ENCODE results near the gene PPP4R4.

Gene PPP4R4

GRCh38 chr14:94306047-94306978 lies 132.2 kb downstream of the PPP4R4 start:
- DNase-seq (ENCODE audit: low spot score) = no peak

- DNase-seq (ENCODE audit: low spot score) = no peak
Measured at GRCh38 chr14:94307410-94307992, 133.4 kb downstream of the PPP4R4 start.

GRCh38 chr14:94309721-94310120 lies 135.6 kb downstream of the PPP4R4 start:
- no peak for DNase-seq (ENCODE audit: low spot score)

DNA sequence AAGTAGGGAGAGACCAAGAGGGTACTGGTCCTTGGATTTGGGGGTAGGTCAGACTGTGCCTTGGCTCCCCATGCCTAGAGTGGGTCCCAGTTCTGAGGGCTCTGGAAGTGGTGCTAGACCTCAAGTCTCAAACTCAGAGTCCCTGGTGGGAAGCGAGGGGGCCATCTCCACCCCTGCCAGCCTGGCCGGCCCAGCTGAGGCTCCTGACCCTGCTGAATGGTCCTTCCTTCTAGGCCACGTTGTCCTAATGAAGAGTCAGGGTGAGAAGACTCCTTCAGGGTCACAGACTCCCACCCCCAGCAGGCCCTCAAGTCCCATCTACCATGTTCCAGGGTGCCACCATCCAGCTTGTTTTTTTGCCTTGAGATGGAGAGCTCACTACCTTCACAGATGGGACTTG lies 136.1 kb downstream of the PPP4R4 start:
- DNase-seq (ENCODE audit: low spot score) = no peak

DNA sequence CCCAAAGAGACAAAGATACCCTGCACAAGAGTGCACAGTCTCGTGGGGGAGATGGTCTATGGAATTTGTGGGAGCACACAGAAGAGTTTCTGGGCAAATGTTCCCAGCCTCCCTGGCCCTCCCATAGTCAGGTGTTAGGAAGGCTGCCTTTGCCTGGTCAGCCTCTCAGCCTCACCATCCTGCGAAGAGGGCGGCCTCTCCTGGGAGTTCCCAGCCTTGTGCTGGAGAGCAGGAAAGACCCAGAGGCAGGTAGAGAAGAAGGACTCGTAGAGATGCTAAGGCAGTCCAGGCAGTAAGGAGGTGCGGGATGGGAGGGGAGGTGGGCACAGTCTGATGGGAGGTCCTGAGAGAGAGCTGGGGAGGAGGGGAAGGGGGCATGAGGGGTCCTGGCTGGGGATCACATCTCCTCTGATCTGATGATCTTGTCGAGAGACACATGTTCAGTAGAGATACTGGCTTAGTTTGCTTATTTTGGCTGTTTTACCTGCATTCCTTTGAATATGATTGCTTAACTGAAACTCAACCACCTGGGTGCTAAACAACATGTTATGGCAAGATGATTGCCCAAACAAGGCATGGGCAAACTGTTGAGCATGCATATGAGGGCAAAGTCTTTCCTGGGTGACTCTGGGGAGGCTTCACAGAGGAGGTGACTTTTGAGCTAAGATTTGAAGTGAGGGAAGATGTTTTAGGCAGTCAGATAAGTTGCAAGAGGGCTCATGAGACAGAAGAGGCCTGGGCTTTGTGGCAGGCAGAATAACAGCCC lies 138.5 kb downstream of the PPP4R4 start:
- no peak for DNase-seq (ENCODE audit: low spot score)

- no peak for DNase-seq (ENCODE audit: low spot score)
Measured at GRCh38 chr14:94313991-94314655, 140.0 kb downstream of the PPP4R4 start.

DNA sequence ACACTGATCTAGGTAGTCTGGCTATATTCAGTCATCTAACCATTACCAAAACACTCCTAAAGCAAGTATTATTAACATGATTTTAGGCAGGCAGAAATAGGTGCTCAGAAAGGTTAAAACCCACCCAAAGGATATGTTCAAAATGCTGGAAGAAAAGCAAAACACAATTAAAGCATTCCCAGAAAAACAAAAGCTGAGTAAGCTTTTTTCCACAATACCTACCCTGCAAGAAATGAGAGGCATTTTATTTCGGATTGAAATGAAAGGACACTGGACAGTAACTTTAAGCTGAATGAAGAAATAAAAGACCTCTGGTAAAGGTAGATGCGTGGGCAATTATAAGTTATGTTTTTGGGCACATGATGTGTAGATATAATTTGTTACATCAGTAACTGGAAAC lies 140.8 kb downstream of the PPP4R4 start:
- DNase-seq (ENCODE audit: low spot score) = no peak

GRCh38 chr14:94316692-94317091 lies 142.6 kb downstream of the PPP4R4 start:
- DNase-seq (ENCODE audit: low spot score) = no peak

DNA sequence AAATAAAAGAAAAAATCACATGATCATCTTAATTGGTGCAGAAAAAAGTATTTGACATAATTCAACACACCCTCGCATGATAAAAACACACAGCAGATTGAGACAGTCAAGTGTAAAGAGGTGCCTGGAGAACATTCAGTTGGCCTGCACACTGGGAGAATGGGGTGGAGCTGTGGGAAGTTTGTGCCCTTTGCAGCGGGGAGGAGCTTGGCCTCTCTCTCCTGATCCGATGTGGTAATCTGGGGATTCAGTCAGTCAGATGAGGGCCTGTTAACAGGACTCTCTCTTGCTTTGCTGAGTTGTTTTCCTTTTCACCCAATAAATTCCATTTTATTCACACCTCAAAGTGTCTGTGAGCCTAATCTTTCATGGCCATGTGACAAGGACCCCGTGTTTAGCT lies 143.1 kb downstream of the PPP4R4 start:
- no peak for DNase-seq (ENCODE audit: low spot score)

GRCh38 chr14:94320243-94320642 lies 146.1 kb downstream of the PPP4R4 start:
- no peak for DNase-seq (ENCODE audit: low spot score)

- DNase-seq (ENCODE audit: low spot score) = no peak
Measured at GRCh38 chr14:94321421-94322271, 147.5 kb downstream of the PPP4R4 start.

- no peak for DNase-seq (ENCODE audit: low spot score)
Measured at GRCh38 chr14:94322648-94323570, 148.8 kb downstream of the PPP4R4 start, which contains the start of gene SERPINA6. TSS of gene SERPINA6 (minus strand) at chr14:94323336. CDS start at chr14:94314648, 8,688 bp downstream.

GRCh38 chr14:94328196-94328595 lies 154.1 kb downstream of the PPP4R4 start:
- no peak for DNase-seq (ENCODE audit: low spot score)

Data from SK-N-DZ (cell line).